Measurements from ENCODE around the gene ZNF678.
"Not testable (repeated sequence)": the region's sequence is repeated elsewhere in the genome, so short reads cannot be mapped to it uniquely, and the experiment has no call there.

Gene ZNF678

GRCh38 chr1:227563324-227564201, at the start of gene ZNF678:
ZNF678 (plus strand) TSS chr1:227563556; CDS start chr1:227650992, 87,436 bp downstream.
- DNase-seq, result peak; percentile 95

- no peak for DNase-seq
These were observed 44.5 kb upstream of the ZNF678 start for GRCh38 chr1:227518876-227519275.

- DNase-seq, result no peak
These were observed 41.6 kb upstream of the ZNF678 start for GRCh38 chr1:227521782-227522181.

- no peak for DNase-seq
These were observed 36.8 kb upstream of the ZNF678 start for GRCh38 chr1:227526524-227526923.

- DNase-seq, result no peak
These were observed 31.2 kb upstream of the ZNF678 start for GRCh38 chr1:227532019-227532619.

- DNase-seq, result no peak
These were observed 22.9 kb upstream of the ZNF678 start for GRCh38 chr1:227540170-227541098.

GRCh38 chr1:227541129-227541528, 22.2 kb upstream of the ZNF678 start:
- DNase-seq, result no peak

- DNase-seq, result no peak
These were observed 21.6 kb upstream of the ZNF678 start for GRCh38 chr1:227541796-227542152.

- DNase-seq, result no peak
These were observed 20.9 kb upstream of the ZNF678 start for GRCh38 chr1:227542153-227543120.

- DNase-seq, result no peak
These were observed 19.9 kb upstream of the ZNF678 start for GRCh38 chr1:227543283-227544066.

GRCh38 chr1:227544067-227545050, 19.0 kb upstream of the ZNF678 start:
- DNase-seq, result no peak

GRCh38 chr1:227545361-227545760, 18.0 kb upstream of the ZNF678 start:
- no peak for DNase-seq

- DNase-seq, result no peak
These were observed 17.3 kb upstream of the ZNF678 start for GRCh38 chr1:227546059-227546458.

GRCh38 chr1:227546598-227547309, 16.6 kb upstream of the ZNF678 start:
- DNase-seq, result no peak

- no peak for DNase-seq
These were observed 15.8 kb upstream of the ZNF678 start for GRCh38 chr1:227547310-227548118.

- DNase-seq, result no peak
These were observed 15.3 kb upstream of the ZNF678 start for GRCh38 chr1:227548119-227548397.

GRCh38 chr1:227548448-227548847, 14.9 kb upstream of the ZNF678 start:
- no peak for DNase-seq

- DNase-seq, result no peak
These were observed 13.5 kb upstream of the ZNF678 start for GRCh38 chr1:227549892-227550291.

- not testable (repeated sequence) for DNase-seq
These were observed 11.5 kb upstream of the ZNF678 start for GRCh38 chr1:227551881-227552280.

Data from COR-L47 (cell line).